ENCODE data around the gene VIP.

VIP gene

DNA sequence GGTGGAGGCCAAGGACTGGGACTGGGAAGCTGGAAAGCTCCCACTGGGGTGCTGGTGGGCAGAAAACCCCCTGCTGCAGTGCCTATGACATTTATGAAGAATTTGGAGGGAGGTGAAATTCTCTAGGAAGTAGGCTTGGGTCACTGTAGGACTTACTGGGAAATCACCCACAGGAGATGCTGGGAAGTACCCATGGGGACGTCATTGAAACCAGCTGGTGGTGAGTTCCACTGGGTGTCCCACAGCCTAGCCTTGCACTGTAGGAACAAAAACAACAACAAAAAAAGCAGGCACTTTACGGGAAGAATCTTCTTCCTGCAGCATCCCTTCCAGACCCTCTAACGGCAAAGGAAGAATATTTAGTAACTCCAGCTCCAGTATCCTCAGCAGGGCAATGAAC, 26.2 kb downstream of the VIP start:
- DNase-seq (ENCODE audit: low read depth in 2 of 2): no peak

- no peak for DNase-seq (ENCODE audit: low read depth in 2 of 2)
Observed at GRCh38 chr6:152783217-152783878, 32.8 kb downstream of the VIP start.

GRCh38 chr6:152794696-152795095, 44.1 kb downstream of the VIP start:
- DNase-seq (ENCODE audit: low read depth in 2 of 2): no peak

- DNase-seq (ENCODE audit: low read depth in 2 of 2): no peak
Observed at GRCh38 chr6:152804150-152804549, 53.6 kb downstream of the VIP start.
